H1 (cell line): ENCODE measurements around the gene FARSB. TPM values are rescaled to one million over a fixed set of nuclear protein-coding genes. Genes with fewer than 3 reads are reported as not detected.

ENCODE experiments used
- CTCF ChIA-PET: fragments of 300-600 bp; sonication (Branson Sonifier 250); formaldehyde crosslinking; loops from one replicate; lab custom pipeline; 2021; ENCODE audit not compliant: partially characterized antibody; lab: Charles Lee
- POLR2A ChIA-PET: fragments of 300-600 bp; sonication (Branson Sonifier 250); formaldehyde crosslinking; loops from one replicate; lab custom pipeline; 2021; ENCODE audit warnings: inconsistent platforms; ENCODE audit not compliant: partially characterized antibody; lab: Charles Lee
- DNase-seq, 2 experiments: peaks; one replicate each; pipeline versions ENCODE4 v3.0.0 to v3.0.0-alpha.2; 2010 to 2022; ENCODE audit warnings: low spot score in 2 of 2, low read depth in 1 of 2, mixed read lengths in 1 of 2
- FAIRE-seq: peaks from 2 replicates; lab custom pipeline; 2011; peaks lifted over from hg19 to GRCh38; lab: Jason Lieb, UNC
- H2AFZ ChIP-seq: 2 replicates; pipeline ENCODE4 v1.8.1; 2012; ENCODE audit warnings: low read length, inconsistent platforms
- H2AK5ac ChIP-seq: 2 replicates; pipeline ENCODE4 v1.6.1; 2013; ENCODE audit warnings: low read depth, low read length
- H2BK120ac ChIP-seq: replicated peaks from 2 replicates; pipeline ENCODE3; 2013; ENCODE audit warnings: low read depth, low read length, inconsistent platforms
- H2BK12ac ChIP-seq: 2 replicates; pipeline ENCODE4 v1.6.1; 2013; ENCODE audit warnings: low read depth, low read length
- H2BK15ac ChIP-seq: 2 replicates; pipeline ENCODE4 v1.6.1; 2013; ENCODE audit warnings: low read length
- H2BK20ac ChIP-seq: 2 replicates; pipeline ENCODE4 v1.6.1; 2013; ENCODE audit warnings: low read length
- H2BK5ac ChIP-seq: 2 replicates; pipeline ENCODE4 v1.6.1; 2013; ENCODE audit warnings: low read depth, low read length
- H3K14ac ChIP-seq: 2 replicates; pipeline ENCODE4 v1.6.1; 2013; ENCODE audit warnings: inconsistent platforms; ENCODE audit not compliant: insufficient read length
- H3K18ac ChIP-seq: 2 replicates; pipeline ENCODE4 v1.6.1; 2013; ENCODE audit warnings: low read length; ENCODE audit errors: extremely low read depth
- H3K23ac ChIP-seq: 2 replicates; pipeline ENCODE4 v1.6.1; 2013; ENCODE audit warnings: inconsistent platforms; ENCODE audit not compliant: insufficient read length
- H3K23me2 ChIP-seq: 2 replicates; pipeline ENCODE4 v1.6.1; 2013; ENCODE audit warnings: low read depth, low read length
- H3K27ac ChIP-seq: 2 replicates; pipeline ENCODE4 v1.6.1; 2011; ENCODE audit warnings: low read depth, low read length, inconsistent platforms
- H3K27me3 ChIP-seq, 4 experiments: replicated peaks in 1 of 4; 1 replicate in 1 of 4; 2 replicates in 3 of 4; pipeline versions ENCODE4 v1.6.1 to v1.8.1; 2011 to 2013; ENCODE audit warnings: low read length in 3 of 4, mild to moderate bottlenecking in 3 of 4, inconsistent platforms in 2 of 4, mixed read lengths in 2 of 4, moderate library complexity in 1 of 4; ENCODE audit not compliant: control insufficient read depth in 3 of 4, insufficient read depth in 3 of 4; ENCODE audit errors: extremely low read depth in 1 of 4
- H3K36me3 ChIP-seq, 4 experiments: 2 replicates each; pipeline versions ENCODE4 v1.6.1 to v1.8.1; 2011 to 2013; ENCODE audit warnings: mild to moderate bottlenecking in 4 of 4, low read length in 3 of 4, moderate library complexity in 2 of 4, control low read depth in 1 of 4, inconsistent platforms in 1 of 4; ENCODE audit not compliant: insufficient read depth in 4 of 4, control insufficient read depth in 2 of 4
- H3K4ac ChIP-seq: replicated peaks from 2 replicates; pipeline ENCODE3; 2013; ENCODE audit warnings: low read length, low read depth, mixed read lengths, inconsistent platforms; ENCODE audit not compliant: insufficient read length
- H3K4me1 ChIP-seq, 4 experiments: replicated peaks in 1 of 4; 1 replicate in 1 of 4; 2 replicates in 3 of 4; pipeline versions ENCODE4 v1.6.1 to v1.8.1; 2011 to 2013; ENCODE audit warnings: low read length in 3 of 4, inconsistent platforms in 2 of 4, mixed read lengths in 1 of 4; ENCODE audit not compliant: insufficient read depth in 4 of 4, control insufficient read depth in 3 of 4
- H3K4me2 ChIP-seq, 2 experiments: 2 replicates each; pipeline versions ENCODE4 v1.6.1 to v1.8.1; 2011 to 2013; ENCODE audit warnings: low read depth in 2 of 2, low read length in 2 of 2, control low read depth in 1 of 2, inconsistent platforms in 1 of 2, mild to moderate bottlenecking in 1 of 2; ENCODE audit not compliant: insufficient read depth in 1 of 2
- H3K4me3 ChIP-seq, 4 experiments: fragments of 200-600, 300-600 bp in 1 of 4; sonication (generic), shearing (Covaris generic), sonication (Bioruptor Twin) in 1 of 4; 2 replicates each; pipeline versions ENCODE4 v1.5.1 to v1.8.1; 2011 to 2016; ENCODE audit warnings: low read length in 4 of 4, low read depth in 3 of 4, control low read depth in 2 of 4, inconsistent platforms in 2 of 4, mild to moderate bottlenecking in 2 of 4, mixed read lengths in 1 of 4, moderate library complexity in 1 of 4; ENCODE audit not compliant: insufficient read depth in 2 of 4; ENCODE audit errors: extremely low read depth in 1 of 4
- H3K56ac ChIP-seq: replicated peaks from 2 replicates; pipeline ENCODE3; 2013; ENCODE audit warnings: low read depth, mild to moderate bottlenecking, mixed read lengths, low read length, inconsistent platforms; ENCODE audit not compliant: insufficient read length
- H3K79me1 ChIP-seq: 2 replicates; pipeline ENCODE4 v1.6.1; 2013; ENCODE audit warnings: low read depth, low read length, control low read depth
- H3K79me2 ChIP-seq, 2 experiments: 2 replicates each; pipeline versions ENCODE4 v1.6.1 to v1.8.1; 2012 to 2013; ENCODE audit warnings: low read length in 2 of 2, mild to moderate bottlenecking in 2 of 2, inconsistent platforms in 1 of 2; ENCODE audit not compliant: insufficient read depth in 2 of 2, control insufficient read depth in 1 of 2
- H3K9ac ChIP-seq, 4 experiments: replicated peaks in 1 of 4; 1 replicate in 1 of 4; 2 replicates in 3 of 4; pipeline versions ENCODE4 v1.6.1 to v1.8.1; 2011 to 2013; ENCODE audit warnings: low read depth in 3 of 4, low read length in 3 of 4, control low read depth in 2 of 4, mild to moderate bottlenecking in 2 of 4, moderate library complexity in 2 of 4, inconsistent platforms in 1 of 4; ENCODE audit errors: extremely low read depth in 1 of 4
- H3K9me3 ChIP-seq, 2 experiments: 2 replicates each; pipeline versions ENCODE4 v1.6.1 to v1.8.1; 2012 to 2013; ENCODE audit warnings: mild to moderate bottlenecking in 2 of 2, moderate library complexity in 2 of 2, control low read depth in 1 of 2, inconsistent platforms in 1 of 2, low read depth in 1 of 2, low read length in 1 of 2, mixed read lengths in 1 of 2; ENCODE audit not compliant: insufficient read depth in 2 of 2
- H4K20me1 ChIP-seq, 2 experiments: replicated peaks in 1 of 2; 2 replicates each; pipeline versions ENCODE3 to v1.8.1; 2011 to 2013; ENCODE audit warnings: inconsistent platforms in 2 of 2, low read length in 2 of 2, mild to moderate bottlenecking in 1 of 2; ENCODE audit not compliant: insufficient read depth in 2 of 2, control insufficient read depth in 1 of 2
- H4K5ac ChIP-seq: 2 replicates; pipeline ENCODE4 v1.6.1; 2013; ENCODE audit warnings: low read length, low read depth, mixed read lengths, inconsistent platforms; ENCODE audit not compliant: insufficient read length
- H4K8ac ChIP-seq: 2 replicates; pipeline ENCODE4 v1.8.0; 2013; ENCODE audit warnings: mild to moderate bottlenecking, moderate library complexity, low read length, inconsistent platforms; ENCODE audit not compliant: insufficient read depth; ENCODE audit errors: extremely low read depth
- H4K91ac ChIP-seq: replicated peaks from 2 replicates; pipeline ENCODE3; 2013; ENCODE audit warnings: low read length, mixed read lengths, inconsistent platforms; ENCODE audit not compliant: insufficient read length
- CTBP2 ChIP-seq: IDR thresholded peaks from 2 replicates; pipeline ENCODE4 v1.7.0; 2011; ENCODE audit warnings: borderline replicate concordance, mild to moderate bottlenecking, moderate library complexity, mixed read lengths, low read length; ENCODE audit not compliant: insufficient read depth, insufficient read length
- EZH2 ChIP-seq: fragments of 200-600 bp; sonication (generic); IDR thresholded peaks from 2 replicates; pipeline ENCODE4 v1.7.1; 2012; ENCODE audit warnings: low read depth, mild to moderate bottlenecking, moderate library complexity, low read length, inconsistent platforms; ENCODE audit not compliant: severe bottlenecking
- MAFK ChIP-seq: IDR thresholded peaks from 2 replicates; pipeline ENCODE4 v1.6.1; 2012; ENCODE audit warnings: low read depth, mild to moderate bottlenecking, improper control_type of control experiment, low read length
- RBBP5 ChIP-seq: IDR thresholded peaks from 2 replicates; pipeline ENCODE4 v1.7.1; 2012; ENCODE audit warnings: low read depth, mild to moderate bottlenecking, inconsistent platforms, low read length, moderate library complexity, borderline replicate concordance
- RXRA ChIP-seq: IDR thresholded peaks from 2 replicates; pipeline ENCODE4 v1.6.1; 2011; ENCODE audit warnings: low read depth, mild to moderate bottlenecking, low read length, moderate library complexity; ENCODE audit not compliant: insufficient read depth
- SAP30 ChIP-seq: fragments of 300-600 bp; sonication (generic); IDR thresholded peaks from 2 replicates; pipeline ENCODE4 v1.7.1; 2012; ENCODE audit warnings: low read length, moderate library complexity, mild to moderate bottlenecking, inconsistent platforms; ENCODE audit not compliant: insufficient read depth, insufficient replicate concordance
- SUZ12 ChIP-seq: fragments of 200-600 bp; sonication (generic); IDR thresholded peaks from 2 replicates; pipeline ENCODE4 v1.6.1; 2012; ENCODE audit warnings: mild to moderate bottlenecking, inconsistent platforms, low read length, moderate library complexity, mixed read lengths
- YY1 ChIP-seq: IDR thresholded peaks from 2 replicates; pipeline ENCODE4 v1.6.1; 2011; ENCODE audit warnings: low read depth, mild to moderate bottlenecking, low read length
- WGBS, 2 experiments: shearing (Covaris generic) in 1 of 2; methylation state at CpG; one replicate each; pipeline versions ENCODE4 v1.1.6 to v1.1.7; 2013 to 2015; ENCODE audit warnings: low lambda C conversion rate in 2 of 2, mixed read lengths in 2 of 2, inconsistent platforms in 1 of 2, low coverage in 1 of 2, missing lambda C conversion rate in 1 of 2; ENCODE audit not compliant: insufficient replicate concordance in 2 of 2, insufficient coverage in 1 of 2, insufficient read length in 1 of 2; ENCODE audit errors: extremely low coverage in 1 of 2, missing lambda C conversion rate in 1 of 2; 5-methylcytosine and 5-hydroxymethylcytosine counted together
- polyA plus RNA-seq, 7 experiments: library from polyadenylated mRNA; depleted of rRNA in 3 of 7; stranded (reverse) in 5 of 7; unstranded in 2 of 7; fragments of >200 nt in 5 of 7; fragments of 200-250 nt in 2 of 7; gene quantifications; 1 replicate in 5 of 7; 2 replicates in 1 of 7; 4 replicates in 1 of 7; pipeline versions ENCODE4 v1.2.1 to v1.2.3, GENCODE V29; 2011 to 2013; ENCODE audit warnings: missing spikeins in 2 of 7, mixed read lengths in 2 of 7
- total RNA-seq: library from RNA; stranded (reverse); fragmentation: NEBNext Ultra II Directional; extraction: Animal tissue kit (Norgen Biotek cat#: 25700); gene quantifications from 2 replicates; pipeline ENCODE4 v1.2.1, GENCODE V29; 2021
- TF ChIP-seq, protein P1 (sequence below): IDR thresholded peaks from 2 replicates; pipeline ENCODE4 v1.6.1; 2012; ENCODE audit warnings: inconsistent platforms

FARSB gene
- total and polyA plus RNA-seq, 2 of the 8 experiments (the other 6 are each of a cell fraction or from before 2014, with no cell fraction given) = 21.0 to 37.9 TPM

DNA sequence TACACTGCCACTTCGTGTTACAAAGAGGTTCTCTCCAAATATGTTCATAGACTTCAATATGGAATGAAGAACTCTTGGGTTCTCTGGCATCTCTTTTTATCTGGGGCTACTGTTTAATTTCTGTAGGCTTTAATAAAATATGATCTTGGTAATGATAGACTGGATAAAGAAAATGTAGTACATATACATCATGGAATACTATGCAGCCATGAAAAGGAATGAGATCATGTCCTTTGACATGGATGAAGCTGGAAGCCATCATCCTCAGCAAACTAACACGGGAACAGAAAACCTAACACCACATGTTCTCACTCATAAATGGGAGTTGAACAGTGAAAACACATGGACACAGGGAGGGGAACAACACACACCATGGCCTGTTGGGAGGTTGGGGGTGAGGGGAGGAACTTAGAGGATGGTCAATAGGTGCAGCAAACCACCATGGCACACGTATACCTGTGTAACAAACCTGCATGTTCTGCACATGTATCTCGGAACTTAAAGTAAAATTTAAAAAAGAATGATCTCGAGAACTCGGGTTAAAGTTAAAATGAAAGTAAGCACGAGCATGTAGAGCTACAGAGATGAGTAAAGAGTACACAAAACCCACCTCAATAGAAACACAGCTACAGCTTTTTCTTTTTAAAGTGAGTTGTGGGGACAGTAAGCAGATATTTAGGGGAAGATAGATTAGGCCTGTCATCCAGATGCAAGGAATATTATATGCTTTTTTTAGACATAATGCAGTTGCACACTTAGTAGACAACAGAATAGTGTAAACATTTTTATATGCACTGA lies 129.2 kb downstream of the FARSB start:
- no peak overlapping the region for H3K56ac ChIP-seq

More for the DNA sequence above, 129.2 kb downstream of the FARSB start:
- Histone ChIP-seq H2AK5ac (no peak overlapping the region), H3K79me1 (no peaks in the 10 kb centered on the region), H3K9ac (no peak overlapping the region), H4K20me1 (no peaks in the 10 kb centered on the region), H3K27ac (no peak overlapping the region), H3K36me3 (no peaks in the 10 kb centered on the region), H2BK12ac (no peak overlapping the region), H2BK5ac (no peak overlapping the region), H3K23me2 (no peaks in the 10 kb centered on the region), H2BK20ac (no peak overlapping the region), H4K8ac (no peak overlapping the region), H2AFZ (no peak overlapping the region), H3K14ac (no peak overlapping the region), H4K91ac (no peak overlapping the region), H2BK120ac (no peak overlapping the region), H2BK15ac (no peak overlapping the region), H3K4me2 (no peak overlapping the region), H3K4me3 (no peak overlapping the region), H4K5ac (no peak overlapping the region), H3K4me1 (no peaks in the 10 kb centered on the region; a peak in 2 of 7 replicates), H3K23ac (no peak overlapping the region), H3K79me2 (no peaks in the 10 kb centered on the region), H3K9me3 (no peaks in the 10 kb centered on the region), H3K18ac (no peak overlapping the region), H3K4ac (no peak overlapping the region), H3K27me3 (no peaks in the 10 kb centered on the region)
- FAIRE-seq (no peak), DNase-seq (no peak)
- ChIA-PET CTCF (interaction anchor here (0.6 to 1.7 kb wide), 2 partner anchors 8 to 17 kb away, joined by 4 read pairs; no protein-coding TSS in a partner anchor), POLR2A (no interaction called here)
- TF ChIP-seq EZH2 (no peak), SAP30 (no peak), CTBP2 (no peak), YY1 (no peak), RXRA (no peak), MAFK (no peak), RBBP5 (no peak), SUZ12 (no peak)
- TF ChIP-seq, protein P1, sequence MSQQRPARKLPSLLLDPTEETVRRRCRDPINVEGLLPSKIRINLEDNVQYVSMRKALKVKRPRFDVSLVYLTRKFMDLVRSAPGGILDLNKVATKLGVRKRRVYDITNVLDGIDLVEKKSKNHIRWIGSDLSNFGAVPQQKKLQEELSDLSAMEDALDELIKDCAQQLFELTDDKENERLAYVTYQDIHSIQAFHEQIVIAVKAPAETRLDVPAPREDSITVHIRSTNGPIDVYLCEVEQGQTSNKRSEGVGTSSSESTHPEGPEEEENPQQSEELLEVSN = no peak
- 90% methylated on average over 7 of the region's 7 CpGs; no CpG with 5 or more reads in 1 of the 2 experiments for WGBS, 2 experiments
